IMR-90 (cell line): ENCODE data around the gene WASF3. TPM values are rescaled to one million over a fixed set of nuclear protein-coding genes. Genes with fewer than 3 reads are reported as not detected.

Source experiments
- ATAC-seq: fragments of 200-7000 bp; cut with Tn5 transposase; 2 replicates; pipeline ENCODE4 v1.9.1; 2020; ENCODE audit warnings: low read depth, mild to moderate bottlenecking, moderate library complexity
- BruUV-seq: library from RNA; stranded (reverse); fragments of 400-500 nt; replicated peaks from 2 replicates; lab custom pipeline; 2021; lab: Mats Ljungman, UMichigan
- CTCF ChIA-PET: fragments of 300-600 bp; formaldehyde crosslinking; extraction: SDS; loops from one replicate; lab custom pipeline; 2021; ENCODE audit warnings: antibody characterized with exemption; lab: Yijun Ruan, JAX
- POLR2A ChIA-PET: fragments of 300-600 bp; sonication (Branson Sonifier 250); formaldehyde crosslinking; loops from one replicate; lab custom pipeline; 2022; ENCODE audit warnings: antibody characterized with exemption; ENCODE audit not compliant: unreplicated experiment; lab: Charles Lee
- DNase-seq: peaks from one replicate; pipeline ENCODE4 v3.0.0; 2013
- H2AFZ ChIP-seq: replicated peaks from 2 replicates; pipeline ENCODE3; 2013; ENCODE audit warnings: low read length, mild to moderate bottlenecking; ENCODE audit not compliant: poor library complexity
- H2AK5ac ChIP-seq: 2 replicates; pipeline ENCODE4 v1.6.1; 2013; ENCODE audit warnings: low read depth, low read length, inconsistent platforms
- H2AK9ac ChIP-seq: replicated peaks from 2 replicates; pipeline ENCODE3; 2013; ENCODE audit warnings: mild to moderate bottlenecking, low read depth, low read length, moderate library complexity; ENCODE audit not compliant: poor library complexity
- H2BK120ac ChIP-seq: 2 replicates; pipeline ENCODE4 v1.6.1; 2013; ENCODE audit warnings: low read depth, low read length, inconsistent platforms
- H2BK15ac ChIP-seq: 3 replicates; pipeline ENCODE4 v1.6.1; 2013; ENCODE audit warnings: low read depth, low read length, inconsistent platforms
- H2BK20ac ChIP-seq: 2 replicates; pipeline ENCODE4 v1.6.1; 2013; ENCODE audit warnings: low read depth, mild to moderate bottlenecking, inconsistent platforms, low read length, moderate library complexity
- H2BK5ac ChIP-seq: 2 replicates; pipeline ENCODE4 v1.6.1; 2013; ENCODE audit warnings: mild to moderate bottlenecking, low read depth, low read length, inconsistent platforms; ENCODE audit not compliant: poor library complexity, severe bottlenecking
- H3K14ac ChIP-seq: replicated peaks from 2 replicates; pipeline ENCODE4 v1.6.1; 2013; ENCODE audit warnings: low read depth, low read length, inconsistent platforms
- H3K18ac ChIP-seq: 2 replicates; pipeline ENCODE4 v1.6.1; 2013; ENCODE audit warnings: low read depth, low read length, control low read depth
- H3K23ac ChIP-seq: 2 replicates; pipeline ENCODE4 v1.6.1; 2013; ENCODE audit warnings: low read depth, low read length, inconsistent platforms
- H3K27ac ChIP-seq: 2 replicates; pipeline ENCODE4 v1.5.1; 2013; ENCODE audit warnings: mild to moderate bottlenecking, control low read depth, low read length; ENCODE audit not compliant: insufficient read depth
- H3K27me3 ChIP-seq: 2 replicates; pipeline ENCODE4 v1.6.1; 2013; ENCODE audit warnings: low read length; ENCODE audit not compliant: control insufficient read depth, insufficient read depth
- H3K36me3 ChIP-seq: 2 replicates; pipeline ENCODE4 v1.6.1; 2013; ENCODE audit warnings: low read length, mixed read lengths; ENCODE audit not compliant: control insufficient read depth, insufficient read depth
- H3K4ac ChIP-seq: 2 replicates; pipeline ENCODE4 v1.6.1; 2013; ENCODE audit warnings: low read depth, low read length, inconsistent platforms
- H3K4me1 ChIP-seq: 2 replicates; pipeline ENCODE4 v1.6.1; 2013; ENCODE audit warnings: low read length, mixed read lengths; ENCODE audit not compliant: control insufficient read depth, insufficient read depth
- H3K4me2 ChIP-seq: 2 replicates; pipeline ENCODE4 v1.6.1; 2013; ENCODE audit warnings: low read depth, mild to moderate bottlenecking, control low read depth, low read length, moderate library complexity
- H3K4me3 ChIP-seq: 2 replicates; pipeline ENCODE4 v1.5.1; 2013; ENCODE audit warnings: low read depth, mild to moderate bottlenecking, control low read depth, low read length, moderate library complexity; ENCODE audit not compliant: insufficient read depth
- H3K56ac ChIP-seq: 2 replicates; pipeline ENCODE4 v1.6.1; 2013; ENCODE audit warnings: low read length, inconsistent platforms; ENCODE audit not compliant: insufficient read depth; ENCODE audit errors: extremely low read depth
- H3K79me1 ChIP-seq, 2 experiments: 2 replicates each; pipeline ENCODE4 v1.6.1; 2013; ENCODE audit warnings: low read length in 2 of 2, inconsistent platforms in 1 of 2, low read depth in 1 of 2
- H3K9ac ChIP-seq: 2 replicates; pipeline ENCODE4 v1.6.1; 2013; ENCODE audit warnings: low read depth, low read length, control low read depth
- H3K9me1 ChIP-seq: 2 replicates; pipeline ENCODE4 v1.6.1; 2013; ENCODE audit warnings: low read length, inconsistent platforms; ENCODE audit not compliant: insufficient read depth
- H3K9me3 ChIP-seq: 2 replicates; pipeline ENCODE4 v1.6.1; 2013; ENCODE audit warnings: low read length; ENCODE audit not compliant: control insufficient read depth, insufficient read depth
- H4K20me1 ChIP-seq: 2 replicates; pipeline ENCODE4 v1.6.1; 2013; ENCODE audit warnings: low read length, inconsistent platforms; ENCODE audit not compliant: insufficient read depth
- H4K5ac ChIP-seq: 2 replicates; pipeline ENCODE4 v1.6.1; 2013; ENCODE audit warnings: mild to moderate bottlenecking, low read depth, low read length, control low read depth
- H4K8ac ChIP-seq, 2 experiments: 2 replicates each; pipeline ENCODE4 v1.6.1; 2013; ENCODE audit warnings: low read depth in 2 of 2, low read length in 2 of 2, control low read depth in 1 of 2, inconsistent platforms in 1 of 2
- H4K91ac ChIP-seq: 2 replicates; pipeline ENCODE4 v1.6.1; 2013; ENCODE audit warnings: low read depth, low read length, inconsistent platforms; ENCODE audit not compliant: insufficient read depth
- MAFK ChIP-seq: IDR thresholded peaks from 2 replicates; pipeline ENCODE4 v1.6.1; 2012; ENCODE audit warnings: low read depth, low read length, improper control_type of control experiment
- MXI1 ChIP-seq: IDR thresholded peaks from 2 replicates; pipeline ENCODE4 v1.6.1; 2012; ENCODE audit warnings: low read depth, mild to moderate bottlenecking, low read length, moderate library complexity, borderline replicate concordance
- RAD21 ChIP-seq: IDR thresholded peaks from 2 replicates; pipeline ENCODE4 v1.6.1; 2012; ENCODE audit warnings: low read length, improper control_type of control experiment
- RCOR1 ChIP-seq: IDR thresholded peaks from 2 replicates; pipeline ENCODE4 v1.6.1; 2012; ENCODE audit warnings: mild to moderate bottlenecking, low read length, improper control_type of control experiment; ENCODE audit not compliant: insufficient replicate concordance
- SMC3 ChIP-seq: fragments of 150-350 bp; IDR thresholded peaks from 2 replicates; pipeline ENCODE4 v1.6.1; 2016; ENCODE audit warnings: low read depth, mild to moderate bottlenecking, antibody characterized with exemption, low read length, moderate library complexity
- WGBS, 2 experiments: methylation state at CpG; one replicate each; pipeline versions ENCODE4 v1.1.5 to v1.1.7; 2013; ENCODE audit warnings: missing lambda C conversion rate in 2 of 2; ENCODE audit not compliant: insufficient read length in 1 of 2; ENCODE audit errors: extremely low coverage in 2 of 2; 5-methylcytosine and 5-hydroxymethylcytosine counted together
- dilution Hi-C: fragments of 300-500 bp; cut with HindIII; formaldehyde crosslinking; loops from one replicate; pipeline ENCODE4 v1.14.3; 2018; ENCODE audit warnings: low sequenced_read_pairs; ENCODE audit not compliant: unreplicated experiment
- in situ Hi-C: fragments of 300-500 bp; cut with MboI; formaldehyde crosslinking; loops from 3 replicates; pipeline ENCODE4 v1.14.3; 2019; ENCODE audit warnings: low sequenced_read_pairs, inconsistent platforms, mixed read lengths
- intact Hi-C: fragments of 100-400 bp; cut with micrococcal nuclease; formaldehyde crosslinking; loops from 2 replicates; pipeline ENCODE4 v1.10.0; 2022
- polyA plus RNA-seq, 3 experiments: library from polyadenylated mRNA; depleted of rRNA; stranded (reverse); fragments of >200 nt; gene quantifications; 2 replicates each; pipeline ENCODE4 v1.2.3, GENCODE V29; 2012; ENCODE audit warnings: low replicate concordance in 1 of 3
- total RNA-seq: library from RNA; depleted of rRNA; stranded (reverse); fragments of >200 nt; gene quantifications from 2 replicates; pipeline ENCODE4 v1.2.3, GENCODE V29; 2012
- TF ChIP-seq, protein P1 (sequence below): fragments of 150-350 bp; IDR thresholded peaks from 2 replicates; pipeline ENCODE4 v1.6.1; 2016; ENCODE audit warnings: low read depth, mild to moderate bottlenecking, low read length, moderate library complexity, borderline replicate concordance
- TF ChIP-seq, protein P2 (sequence below): conservative IDR thresholded peaks from 2 replicates; pipeline ENCODE4 v1.5.1; 2012; ENCODE audit warnings: mild to moderate bottlenecking, low read depth, low read length, improper control_type of control experiment

Gene WASF3
- total and polyA plus RNA-seq, 2 of the 4 experiments (the other 2 are of a cell fraction), result 4.3 to 11.4 TPM

GRCh38 chr13:26722321-26722720 lies 164.8 kb downstream of the WASF3 start:
- Histone ChIP-seq H3K9ac (no peak overlapping the region), H3K56ac (no peak overlapping the region), H2BK5ac (no peak overlapping the region), H4K91ac (no peak overlapping the region), H2BK20ac (no peak overlapping the region), H3K4me2 (no peak overlapping the region), H4K5ac (no peak overlapping the region), H3K9me1 (no peaks in the 10 kb centered on the region), H4K8ac (no peak overlapping the region), H3K27me3 (peaks cover 10% of the 10 kb centered on the region), H2AFZ (no peak overlapping the region), H3K9me3 (no peaks in the 10 kb centered on the region), H3K79me1 (no peaks in the 10 kb centered on the region), H3K4ac (no peak overlapping the region), H2BK120ac (no peak overlapping the region), H2AK9ac (no peak overlapping the region), H3K36me3 (no peaks in the 10 kb centered on the region), H4K20me1 (no peaks in the 10 kb centered on the region), H2BK15ac (no peak overlapping the region), H3K4me3 (no peak overlapping the region), H3K14ac (no peak overlapping the region), H2AK5ac (no peak overlapping the region), H3K4me1 (no peaks in the 10 kb centered on the region), H3K18ac (no peak overlapping the region), H3K27ac (no peak overlapping the region), H3K23ac (no peak overlapping the region)
- CTCF ChIA-PET, result no interaction called here
- POLR2A ChIA-PET, result no interaction called here
- WGBS, 2 experiments, result no CpG with 5 or more reads among the region's 5 CpGs
- BruUV-seq, result no TSS peak
- intact Hi-C loops (no loop called here), in situ Hi-C loops (no loop called here), dilution Hi-C loops (no loop called here)
- DNase-seq (no peak), ATAC-seq (no peak)
- TF ChIP-seq MAFK (no peak), RCOR1 (no peak), RAD21 (no peak), SMC3 (no peak), MXI1 (no peak)
- TF ChIP-seq, protein P1, sequence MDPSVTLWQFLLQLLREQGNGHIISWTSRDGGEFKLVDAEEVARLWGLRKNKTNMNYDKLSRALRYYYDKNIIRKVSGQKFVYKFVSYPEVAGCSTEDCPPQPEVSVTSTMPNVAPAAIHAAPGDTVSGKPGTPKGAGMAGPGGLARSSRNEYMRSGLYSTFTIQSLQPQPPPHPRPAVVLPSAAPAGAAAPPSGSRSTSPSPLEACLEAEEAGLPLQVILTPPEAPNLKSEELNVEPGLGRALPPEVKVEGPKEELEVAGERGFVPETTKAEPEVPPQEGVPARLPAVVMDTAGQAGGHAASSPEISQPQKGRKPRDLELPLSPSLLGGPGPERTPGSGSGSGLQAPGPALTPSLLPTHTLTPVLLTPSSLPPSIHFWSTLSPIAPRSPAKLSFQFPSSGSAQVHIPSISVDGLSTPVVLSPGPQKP, result no peak
- TF ChIP-seq, protein P2, sequence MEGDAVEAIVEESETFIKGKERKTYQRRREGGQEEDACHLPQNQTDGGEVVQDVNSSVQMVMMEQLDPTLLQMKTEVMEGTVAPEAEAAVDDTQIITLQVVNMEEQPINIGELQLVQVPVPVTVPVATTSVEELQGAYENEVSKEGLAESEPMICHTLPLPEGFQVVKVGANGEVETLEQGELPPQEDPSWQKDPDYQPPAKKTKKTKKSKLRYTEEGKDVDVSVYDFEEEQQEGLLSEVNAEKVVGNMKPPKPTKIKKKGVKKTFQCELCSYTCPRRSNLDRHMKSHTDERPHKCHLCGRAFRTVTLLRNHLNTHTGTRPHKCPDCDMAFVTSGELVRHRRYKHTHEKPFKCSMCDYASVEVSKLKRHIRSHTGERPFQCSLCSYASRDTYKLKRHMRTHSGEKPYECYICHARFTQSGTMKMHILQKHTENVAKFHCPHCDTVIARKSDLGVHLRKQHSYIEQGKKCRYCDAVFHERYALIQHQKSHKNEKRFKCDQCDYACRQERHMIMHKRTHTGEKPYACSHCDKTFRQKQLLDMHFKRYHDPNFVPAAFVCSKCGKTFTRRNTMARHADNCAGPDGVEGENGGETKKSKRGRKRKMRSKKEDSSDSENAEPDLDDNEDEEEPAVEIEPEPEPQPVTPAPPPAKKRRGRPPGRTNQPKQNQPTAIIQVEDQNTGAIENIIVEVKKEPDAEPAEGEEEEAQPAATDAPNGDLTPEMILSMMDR, result no peak
